Measurements from ENCODE around the gene CIC.

CIC gene

GRCh38 chr19:42278452-42279154, 9.6 kb downstream of the CIC start:
- no peak for DNase-seq

GRCh38 chr19:42279155-42279901, 10.3 kb downstream of the CIC start:
- no peak for DNase-seq

- no peak for DNase-seq
Measured at GRCh38 chr19:42279902-42280814, 11.1 kb downstream of the CIC start.

- DNase-seq, result no peak
Measured at GRCh38 chr19:42280815-42281145, 11.7 kb downstream of the CIC start.

GRCh38 chr19:42281146-42281826, 12.2 kb downstream of the CIC start:
- DNase-seq, result no peak

GRCh38 chr19:42281827-42282762, 13.0 kb downstream of the CIC start:
- no peak for DNase-seq

GRCh38 chr19:42282819-42283187, 13.8 kb downstream of the CIC start:
- DNase-seq, result no peak

- no peak for DNase-seq
Measured at GRCh38 chr19:42283188-42284065, 14.4 kb downstream of the CIC start.

GRCh38 chr19:42284066-42284501, 15.0 kb downstream of the CIC start:
- DNase-seq, result no peak

- no peak for DNase-seq
Measured at GRCh38 chr19:42284591-42285341, 15.7 kb downstream of the CIC start.

GRCh38 chr19:42285541-42285941, 16.5 kb downstream of the CIC start:
- DNase-seq, result no peak

- no peak for DNase-seq
Measured at GRCh38 chr19:42285988-42286348, 16.9 kb downstream of the CIC start.

- no peak for DNase-seq
Measured at GRCh38 chr19:42286349-42287016, 17.4 kb downstream of the CIC start.

- DNase-seq, result no peak
Measured at GRCh38 chr19:42287017-42287826, 18.2 kb downstream of the CIC start.

- no peak for DNase-seq
Measured at GRCh38 chr19:42287827-42288107, 18.7 kb downstream of the CIC start.

GRCh38 chr19:42288387-42288786, 19.3 kb downstream of the CIC start:
- DNase-seq, result no peak

GRCh38 chr19:42288881-42289555, 20.0 kb downstream of the CIC start:
- no peak for DNase-seq

- DNase-seq, result no peak
Measured at GRCh38 chr19:42289556-42290041, 20.5 kb downstream of the CIC start.

Data from SIG-M5 (cell line).